ENCODE measurements around the gene TMEM25. TPM values are rescaled to one million over a fixed set of nuclear protein-coding genes. Genes with fewer than 3 reads are reported as not detected.

Gene TMEM25
- total and polyA plus RNA-seq, 2 donors (not counting 3 experiments of a cell fraction or from before 2014, with no cell fraction given), result 18.9 to 34.6 TPM

- Histone ChIP-seq H2AFZ (ENCODE audit: low read depth, low read length) (no peak overlapping the region), H3K27me3 (ENCODE audit: control insufficient read depth in 2 of 2, insufficient read depth in 2 of 2, low read length in 2 of 2) (no peaks in the 10 kb centered on the region), H3K9me3 (replicated peaks; ENCODE audit: control insufficient read depth, insufficient read depth, low read length) (no peaks in the 10 kb centered on the region), H3K9ac (replicated peaks; ENCODE audit: extremely low read depth, insufficient read depth, low read length) (no peak overlapping the region), H3K79me2 (ENCODE audit: control insufficient read depth, insufficient read depth, low read length) (no peaks in the 10 kb centered on the region), H3K4me3 (replicated peaks in 1 of 3; ENCODE audit: insufficient read depth in 1 of 3, low read depth in 1 of 3, low read length in 3 of 3) (no peak overlapping the region), H3K4me1 (ENCODE audit: control insufficient read depth, extremely low read depth, insufficient read depth, low read length) (no peaks in the 10 kb centered on the region), H3K9me1 (replicated peaks; ENCODE audit: control insufficient read depth, extremely low read depth, insufficient read depth, low read length) (no peaks in the 10 kb centered on the region), H3K36me3 (ENCODE audit: control insufficient read depth in 2 of 2, extremely low read depth in 1 of 2, insufficient read depth in 2 of 2, low read length in 2 of 2) (peaks cover 2 to 10% of the 10 kb centered on the region in 2 experiments), H3K4me2 (ENCODE audit: insufficient read depth, low read length) (no peak overlapping the region), H4K20me1 (replicated peaks; ENCODE audit: control insufficient read depth, extremely low read depth, insufficient read depth, low read length) (no peaks in the 10 kb centered on the region), H3K27ac (ENCODE audit: insufficient read depth, low read depth, low read length) (no peak overlapping the region)
- intact Hi-C loops (cut with micrococcal nuclease) (no loop called here), dilution Hi-C loops (cut with MboI; ENCODE audit: extremely low pct_ligation_motif_present, low sequenced_read_pairs) (no loop called here)
- no peak for FAIRE-seq
- TF ChIP-seq POLR2A (IDR thresholded peaks at IDR 0.05; ENCODE audit: low read depth, low read length) (no peak), EZH2 (IDR thresholded peaks at IDR 0.05; ENCODE audit: borderline replicate concordance, low read depth, low read length, severe bottlenecking) (no peak), FOS (IDR thresholded peaks at IDR 0.05; ENCODE audit: borderline replicate concordance, insufficient read depth, low read length) (no peak), POLR2AphosphoS5 (IDR thresholded peaks at IDR 0.05; ENCODE audit: insufficient read depth, low read depth, low read length) (no peak), MYC (IDR thresholded peaks at IDR 0.05; ENCODE audit: low read depth, low read length) (no peak), CTCF (IDR thresholded peaks at IDR 0.05; ENCODE audit: extremely low read depth in 1 of 2, insufficient read depth in 1 of 2, low read depth in 1 of 2, low read length in 2 of 2) (no peak), JUN (IDR thresholded peaks at IDR 0.05; ENCODE audit: borderline replicate concordance, insufficient read depth, insufficient read length, low read depth) (no peak), GATA2 (IDR thresholded peaks at IDR 0.05; ENCODE audit: insufficient read depth, insufficient read length, low read depth, low read length) (no peak), MAX (IDR thresholded peaks at IDR 0.05; ENCODE audit: insufficient read depth, insufficient read length) (no peak)
- BruUV-seq (replicated peaks), result no TSS peak
- ChIA-PET CTCF (no interaction called here), POLR2A (no interaction called here)
- DNase-seq (ENCODE audit: low read depth, low spot score), result no peak
These were observed 21.3 kb downstream of the TMEM25 start for GRCh38 chr11:118552341-118552740.

All from endothelial cell of umbilical vein (primary cell).